ENCODE results near the gene MICU2.

DNA sequence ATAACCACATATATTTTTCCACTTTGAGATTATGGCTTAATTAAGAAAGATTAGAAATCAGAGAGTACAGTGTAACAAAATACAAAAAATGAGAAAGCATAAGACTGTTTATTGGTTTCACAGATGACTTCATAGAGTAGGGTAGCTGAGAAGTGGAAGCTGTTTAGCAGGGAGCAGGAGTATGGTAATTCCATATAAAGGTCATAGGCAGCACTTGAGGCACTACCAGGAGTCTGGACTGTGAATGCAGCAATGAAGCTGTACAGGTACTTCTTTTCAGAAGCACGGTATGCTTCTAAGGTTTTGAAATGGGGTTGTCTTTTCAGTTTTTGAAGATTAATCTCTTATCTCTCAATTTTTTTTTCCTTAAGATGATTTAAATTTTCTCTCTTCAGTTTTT lies 69.2 kb downstream of the MICU2 start:
- no peak for TF ChIP-seq ZNF3 (CRISPR knock-in tag; IDR thresholded peaks at IDR 0.05)
- no peak for TF ChIP-seq POLR2AphosphoS5 (IDR thresholded peaks at IDR 0.05; ENCODE audit: low read depth, low read length)
- TF ChIP-seq ZNF768 (CRISPR knock-in tag; IDR thresholded peaks at IDR 0.05), result no peak
- no peak for TF ChIP-seq ARHGAP35 (CRISPR knock-in tag; IDR thresholded peaks at IDR 0.05; ENCODE audit: borderline replicate concordance)

Data from HepG2 (cell line).